NCI-H748 (cell line): ENCODE measurements around the gene ASAP3.

Experiments used
- DNase-seq: peaks from one replicate; lab custom pipeline; 2025; ENCODE audit not compliant: unreplicated experiment; lab: John Stamatoyannopoulos, UW

ASAP3 gene

DNA sequence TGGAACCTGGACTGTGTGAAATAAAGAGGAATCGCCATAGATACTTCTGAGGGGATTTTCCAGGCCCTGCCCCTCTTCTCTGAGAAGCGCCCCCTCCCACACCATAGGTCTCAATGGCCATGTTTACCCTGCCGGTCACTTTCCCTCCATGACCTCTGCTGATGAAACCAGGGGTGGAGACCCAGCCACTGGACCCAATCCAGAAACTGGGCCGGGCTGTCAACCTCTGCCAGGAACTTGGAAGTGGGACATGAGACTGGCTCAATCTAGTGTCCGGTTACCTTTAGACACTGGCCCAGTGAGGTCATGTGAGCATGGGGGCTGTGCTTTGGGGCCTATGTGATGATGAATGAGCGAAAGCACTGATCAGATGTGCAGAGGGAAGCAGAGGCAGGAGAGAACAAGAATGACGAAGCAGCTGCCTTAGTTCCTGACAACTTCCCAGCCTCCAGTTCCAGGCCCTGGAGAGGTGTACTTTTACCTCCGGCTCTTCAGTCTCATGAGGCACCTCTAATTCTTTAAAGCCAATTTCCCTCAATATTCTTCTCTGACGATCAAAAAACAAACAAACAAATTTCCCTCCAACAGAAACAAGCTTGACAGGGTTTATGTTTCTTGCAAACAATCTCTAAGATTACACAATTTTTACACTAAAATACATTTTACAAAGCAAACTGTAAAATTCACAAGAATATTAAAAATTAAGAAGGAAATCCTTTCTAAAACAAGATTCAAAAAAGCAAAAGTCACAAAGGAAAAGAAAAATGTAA lies 4.9 kb downstream of the ASAP3 start:
- no peak for DNase-seq

DNA sequence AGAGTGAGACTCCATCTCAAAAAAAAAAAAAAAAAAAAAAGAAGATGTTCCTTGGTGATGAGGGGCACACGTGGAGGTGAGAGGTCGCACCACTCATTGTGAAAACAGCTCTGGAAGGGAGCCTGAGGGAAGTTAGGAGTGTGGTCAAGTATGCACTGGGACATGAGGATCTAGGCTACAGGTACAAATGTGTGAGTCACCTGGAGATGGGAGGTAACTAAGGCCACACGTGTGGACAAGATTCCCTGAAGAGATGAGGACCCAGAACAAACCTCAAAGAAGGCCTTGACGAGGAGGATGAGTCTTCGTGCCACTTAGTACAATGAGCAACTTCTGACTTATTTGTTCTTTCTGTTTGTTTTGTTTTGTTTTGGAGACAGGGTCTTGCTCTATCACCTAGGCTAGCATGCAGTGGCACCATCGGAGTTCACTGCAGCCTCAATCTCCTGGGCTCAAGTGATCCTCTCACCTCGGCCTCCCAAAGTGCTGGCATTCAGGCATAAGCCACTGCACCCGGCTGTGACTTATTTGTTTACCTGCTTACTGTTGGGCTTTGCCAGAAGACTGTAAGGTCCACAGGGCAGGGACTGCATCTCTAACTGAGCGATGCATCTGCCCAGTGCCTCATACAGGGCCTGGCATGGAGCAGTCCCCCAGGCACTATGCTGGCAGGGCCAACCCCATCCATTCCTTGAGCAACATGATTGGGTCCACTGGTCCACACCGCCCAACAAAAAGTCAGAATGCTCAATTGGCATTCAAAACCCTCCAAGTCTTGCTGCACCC lies 6.4 kb downstream of the ASAP3 start:
- DNase-seq = no peak

DNA sequence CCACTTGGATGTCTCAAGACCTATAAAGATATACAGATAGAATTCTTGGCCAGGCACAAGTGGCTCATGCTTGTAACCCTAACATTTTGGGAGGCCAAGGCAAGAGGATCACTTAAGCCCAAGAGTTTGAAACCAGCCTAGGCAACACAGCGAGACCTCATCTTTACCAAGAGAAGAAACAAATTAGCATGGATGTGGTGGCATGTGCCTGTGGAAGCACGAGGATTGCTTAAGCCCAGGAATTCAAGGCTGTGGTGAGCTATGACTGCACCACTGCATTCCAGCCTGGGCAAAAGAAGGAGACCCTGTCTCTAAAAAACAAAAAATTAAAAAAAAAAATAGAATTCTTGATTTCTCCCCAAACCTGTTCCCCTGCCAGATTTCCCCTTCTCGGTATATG lies 8.3 kb downstream of the ASAP3 start:
- DNase-seq = no peak

DNA sequence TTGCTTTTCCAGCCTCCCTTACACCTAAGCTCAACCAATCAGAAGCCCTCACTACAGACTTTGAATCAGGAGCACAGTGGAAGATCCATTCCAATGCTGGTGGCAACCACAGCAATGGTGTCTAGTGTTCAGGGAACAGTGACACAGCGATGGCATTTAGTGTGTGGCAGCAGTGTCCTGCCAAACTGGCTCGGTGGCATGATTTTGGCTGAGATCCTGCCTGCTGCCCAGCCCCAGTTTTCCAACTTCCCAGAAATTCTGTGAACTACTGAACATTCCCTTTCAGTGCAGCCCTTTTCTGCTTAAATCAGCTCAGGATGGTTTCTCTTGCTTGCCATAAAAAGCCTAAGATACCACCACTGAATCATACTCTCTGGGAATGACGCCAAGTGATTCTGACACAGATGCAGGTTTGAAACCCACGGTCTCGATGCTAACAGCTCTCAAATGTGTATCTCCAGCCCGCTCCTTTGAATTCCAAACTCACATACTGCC lies 8.8 kb downstream of the ASAP3 start:
- DNase-seq = no peak

DNA sequence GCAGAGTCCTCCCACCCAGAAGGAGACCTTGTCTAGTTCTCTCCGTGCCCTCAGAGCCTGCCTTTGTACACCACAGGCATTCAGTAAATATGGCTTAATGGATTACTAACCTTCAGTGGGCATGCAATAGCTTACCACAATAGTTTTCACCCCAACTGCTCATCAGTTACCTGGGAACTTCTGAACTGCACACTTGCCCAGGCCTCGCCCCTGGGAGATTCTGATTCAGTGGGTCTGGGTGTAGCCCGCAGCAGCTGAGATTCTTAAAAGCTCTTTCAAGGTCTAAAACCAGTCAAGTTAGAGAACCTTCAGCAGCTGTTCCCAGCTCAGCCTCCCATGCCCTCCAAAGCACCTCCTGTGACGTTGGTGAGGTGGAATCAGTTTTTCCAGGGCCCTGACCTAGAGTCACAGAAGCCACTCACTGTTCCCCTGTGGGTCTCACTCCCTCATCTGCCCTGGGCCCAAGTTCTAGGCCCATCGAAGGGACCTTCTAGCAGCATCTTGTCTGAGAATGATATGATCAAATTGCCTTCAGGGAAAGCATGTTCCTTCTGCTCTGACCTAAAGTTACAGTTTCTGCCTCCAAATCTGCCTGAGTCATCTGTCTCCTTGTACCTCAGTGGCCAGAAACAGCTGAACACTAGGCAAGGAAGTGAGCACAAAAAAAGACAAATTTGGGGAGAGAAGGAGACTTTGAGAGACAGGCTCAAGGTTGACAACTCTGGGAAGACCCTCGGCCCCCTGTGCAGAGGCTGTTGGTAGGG lies 10.8 kb downstream of the ASAP3 start:
- no peak for DNase-seq

DNA sequence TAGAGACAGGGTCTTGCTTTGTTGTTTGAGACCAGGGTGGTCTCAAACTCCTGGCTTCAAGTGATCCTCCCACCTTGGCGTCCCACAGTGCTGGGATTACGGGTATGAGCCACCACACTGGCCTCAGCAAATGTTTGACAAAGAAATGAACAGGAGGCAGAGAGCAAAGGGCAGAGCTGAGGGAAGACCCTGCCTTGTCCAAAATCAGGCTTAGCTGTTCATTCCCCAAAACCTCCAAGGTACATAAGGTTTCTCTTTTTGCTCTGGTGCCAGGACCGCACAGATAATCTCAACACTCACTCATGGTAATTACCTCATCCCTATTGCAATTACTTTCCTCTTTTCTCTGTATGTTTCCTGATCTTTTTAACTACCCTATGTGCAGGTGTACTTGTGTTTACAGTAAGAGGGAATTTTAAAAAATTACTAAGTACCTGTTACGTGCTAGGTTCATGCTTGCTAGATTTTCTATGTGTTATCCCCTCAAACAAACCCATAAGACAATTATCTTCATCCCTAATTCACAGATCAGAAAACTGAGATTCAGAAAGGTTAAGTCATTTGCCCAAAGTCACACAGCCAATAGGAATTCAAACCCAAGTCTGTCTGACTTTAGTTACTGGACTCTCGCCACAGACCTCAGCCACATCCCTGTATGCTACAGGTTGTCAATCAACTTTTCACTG lies 11.5 kb downstream of the ASAP3 start:
- no peak for DNase-seq

DNA sequence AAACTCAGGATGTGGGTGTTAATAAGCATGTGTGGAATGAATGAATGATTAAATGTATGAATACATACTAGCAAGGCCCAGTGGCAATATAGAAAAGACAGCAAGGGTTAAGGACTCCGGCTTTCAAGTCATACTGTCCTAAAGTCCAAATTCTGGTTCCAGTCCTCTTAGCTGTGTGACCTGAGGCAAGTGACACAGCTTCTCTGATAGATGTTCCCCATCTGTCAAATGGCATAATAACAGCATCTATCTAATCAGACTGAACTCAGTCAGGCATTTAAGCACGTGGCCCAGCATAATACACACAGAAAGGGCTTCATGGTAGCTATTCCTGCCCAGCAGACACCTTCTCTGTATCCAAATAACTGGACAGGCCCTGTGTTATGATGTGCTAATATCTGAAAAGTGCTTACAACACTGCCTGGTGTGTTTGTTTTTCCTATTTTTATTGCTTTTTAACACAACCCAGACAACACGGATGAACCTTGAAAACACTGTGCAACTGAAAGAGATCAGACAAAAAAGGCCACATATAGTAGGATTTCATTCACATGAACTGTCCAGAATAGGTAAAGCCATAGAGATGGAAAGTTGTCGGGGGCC lies 12.4 kb downstream of the ASAP3 start:
- no peak for DNase-seq

DNA sequence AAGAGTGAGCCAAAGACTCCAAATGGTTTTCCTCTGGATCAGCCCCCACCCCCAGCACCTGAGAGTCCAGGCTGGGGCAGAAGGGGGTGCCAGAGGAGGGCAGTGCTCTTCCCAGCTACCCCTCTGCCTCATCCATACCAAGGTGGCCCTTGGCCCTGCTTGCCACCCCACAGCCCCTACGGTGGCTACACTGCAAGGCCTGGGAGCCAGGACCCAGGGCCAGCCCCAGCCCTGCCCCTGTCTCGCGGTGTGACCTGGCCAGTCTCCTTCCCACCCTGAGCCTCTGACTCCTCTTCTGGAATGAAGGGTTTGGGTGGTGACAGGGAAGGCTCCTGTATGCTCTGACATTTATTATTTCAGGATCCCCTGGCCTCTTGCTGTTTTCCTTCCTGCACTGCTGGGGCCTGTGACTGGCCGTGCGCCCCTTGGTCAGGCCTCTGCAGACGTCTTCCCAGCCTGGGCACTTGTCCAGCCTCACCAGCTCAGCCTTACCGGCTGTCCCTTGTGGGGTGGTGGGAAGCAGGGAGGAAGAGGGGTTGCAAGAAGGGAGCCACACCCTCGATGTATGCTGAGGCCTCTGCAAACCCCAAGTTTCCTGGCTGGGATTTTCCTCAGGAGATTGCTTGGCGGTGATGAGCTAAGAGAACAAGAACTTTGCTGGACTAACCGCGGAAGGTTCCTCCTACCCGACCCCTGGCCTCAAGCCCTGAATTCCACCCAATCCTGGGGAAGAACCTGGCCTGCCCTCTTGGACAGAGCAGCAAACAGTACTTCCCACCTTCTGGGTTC lies 13.5 kb downstream of the ASAP3 start:
- DNase-seq = no peak

DNA sequence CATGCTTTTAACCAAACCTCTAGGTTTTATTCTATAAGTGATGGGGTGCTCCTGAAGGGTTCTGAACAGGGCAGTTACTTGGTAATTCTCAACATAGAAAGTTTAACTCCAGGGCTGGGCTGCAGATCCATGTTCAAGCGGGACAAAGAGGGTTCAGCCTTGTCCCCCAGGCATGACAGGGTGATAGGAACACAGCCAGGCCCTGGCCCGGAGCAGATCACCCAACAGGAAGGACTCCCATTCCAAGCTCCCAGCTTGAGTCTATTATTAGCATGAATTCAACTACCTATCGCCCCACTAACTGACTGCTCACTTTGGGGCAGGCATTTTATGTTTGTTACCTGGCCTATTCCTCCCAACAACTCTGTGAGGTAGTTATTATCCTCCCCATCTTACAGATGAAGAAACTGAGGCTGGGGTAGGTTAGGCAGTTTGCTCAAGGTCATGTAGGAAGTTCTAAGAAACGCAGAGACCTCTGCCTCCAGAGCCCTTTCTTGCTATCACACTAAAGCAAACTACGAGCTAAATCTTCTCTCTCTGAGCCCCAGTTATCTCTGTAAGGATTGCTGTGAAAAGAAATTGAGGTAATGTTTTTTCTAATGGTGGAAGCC lies 14.5 kb downstream of the ASAP3 start:
- no peak for DNase-seq

DNA sequence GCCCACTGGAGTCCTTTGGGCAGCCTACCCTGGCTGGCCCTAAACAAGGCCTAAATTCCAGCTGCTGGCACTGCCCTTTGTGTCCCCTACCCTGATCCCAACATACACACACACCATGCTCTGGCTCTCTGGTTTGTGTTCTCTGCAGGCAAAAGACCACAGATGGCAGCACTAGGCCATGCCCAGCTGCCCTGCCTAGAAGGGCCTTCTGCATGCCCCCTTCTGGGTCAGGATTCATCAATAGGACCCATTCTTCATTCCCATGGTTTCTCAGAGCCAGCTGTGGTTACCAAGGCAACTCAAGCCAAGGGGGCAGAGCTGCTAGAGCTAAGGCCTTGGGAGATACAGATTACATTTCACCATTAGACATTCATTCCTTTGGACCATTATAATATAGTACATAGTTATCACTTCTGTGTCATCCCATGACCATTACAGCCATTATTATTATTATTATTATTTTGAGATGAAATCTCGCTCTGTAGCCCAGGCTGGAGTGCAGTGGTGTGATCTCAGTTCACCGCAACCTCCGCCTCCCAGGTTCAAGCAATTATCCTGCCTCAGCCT lies 17.5 kb downstream of the ASAP3 start:
- DNase-seq = no peak

DNA sequence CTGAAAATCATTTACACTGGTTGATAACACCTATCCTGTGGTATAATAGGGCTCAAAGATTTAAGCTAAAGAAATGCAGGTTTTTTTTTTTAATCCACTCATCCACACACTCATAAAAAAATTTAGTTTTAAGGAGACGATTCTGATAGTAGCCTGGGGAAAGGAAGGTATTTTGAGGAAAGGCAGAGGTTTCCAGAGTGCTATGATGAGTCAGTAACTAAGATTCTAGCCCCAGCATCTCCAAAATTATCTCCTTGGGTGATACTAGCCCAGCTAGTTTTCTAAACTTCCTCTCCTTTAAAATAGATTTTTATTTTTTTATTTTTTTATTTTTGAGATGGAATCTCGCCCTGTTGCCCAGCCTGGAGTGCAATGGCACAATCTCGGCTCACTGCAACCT lies 20.7 kb downstream of the ASAP3 start:
- no peak for DNase-seq

DNA sequence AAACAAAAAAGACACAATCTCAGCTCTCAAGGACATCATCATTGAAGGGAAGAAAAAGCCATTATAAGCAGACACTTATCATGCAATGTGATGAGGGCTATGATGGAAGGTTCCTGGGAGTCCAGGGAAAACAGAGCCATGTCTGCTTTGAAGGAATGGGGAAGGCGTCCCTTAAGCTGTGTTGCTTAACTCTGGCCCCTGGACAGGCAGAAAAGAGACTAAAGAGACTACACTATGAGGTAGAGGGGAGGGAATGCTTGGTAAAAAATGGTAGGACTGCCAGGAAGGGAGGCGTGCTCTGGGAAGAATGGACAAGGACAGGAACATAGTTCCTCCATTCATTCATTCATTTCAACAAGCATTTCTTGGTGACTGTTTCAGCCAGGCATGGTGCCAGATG lies 21.2 kb downstream of the ASAP3 start:
- no peak for DNase-seq

DNA sequence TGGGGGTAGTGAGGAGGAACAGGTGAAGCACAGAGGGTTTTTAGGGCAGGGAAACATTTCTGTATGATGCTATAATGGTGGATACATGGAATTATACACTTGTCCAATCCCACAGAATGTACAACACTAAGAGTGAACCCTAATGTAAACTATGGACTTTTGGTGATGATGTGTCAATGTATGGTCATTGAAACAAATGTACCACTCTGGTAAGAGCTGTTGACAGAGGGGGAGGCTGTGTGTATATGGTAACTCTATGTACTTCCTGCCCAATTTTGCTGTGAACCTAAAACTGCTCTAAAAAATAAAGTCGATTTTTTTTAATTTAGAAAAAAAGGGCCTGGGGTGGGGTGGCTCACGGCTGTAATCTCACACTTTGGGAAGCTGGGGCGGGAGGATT lies 22.9 kb downstream of the ASAP3 start:
- no peak for DNase-seq

DNA sequence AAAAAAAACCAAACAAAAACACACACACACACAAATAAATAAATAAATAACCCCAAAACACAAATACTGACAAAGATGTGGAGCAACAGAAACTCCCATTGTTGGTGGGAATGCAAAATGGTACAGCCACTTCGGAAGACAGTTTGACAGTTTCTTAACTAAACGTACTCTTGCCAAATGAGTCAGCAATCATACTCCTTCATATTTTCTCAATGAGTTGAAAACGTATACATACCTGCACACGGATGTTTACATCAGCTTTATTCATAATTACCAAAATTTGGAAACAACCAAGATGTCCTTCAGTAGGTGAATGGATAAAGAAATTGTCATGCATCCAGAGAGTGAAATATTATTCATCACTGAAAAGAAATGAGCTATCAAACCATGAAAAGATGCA lies 23.5 kb downstream of the ASAP3 start:
- DNase-seq = no peak

DNA sequence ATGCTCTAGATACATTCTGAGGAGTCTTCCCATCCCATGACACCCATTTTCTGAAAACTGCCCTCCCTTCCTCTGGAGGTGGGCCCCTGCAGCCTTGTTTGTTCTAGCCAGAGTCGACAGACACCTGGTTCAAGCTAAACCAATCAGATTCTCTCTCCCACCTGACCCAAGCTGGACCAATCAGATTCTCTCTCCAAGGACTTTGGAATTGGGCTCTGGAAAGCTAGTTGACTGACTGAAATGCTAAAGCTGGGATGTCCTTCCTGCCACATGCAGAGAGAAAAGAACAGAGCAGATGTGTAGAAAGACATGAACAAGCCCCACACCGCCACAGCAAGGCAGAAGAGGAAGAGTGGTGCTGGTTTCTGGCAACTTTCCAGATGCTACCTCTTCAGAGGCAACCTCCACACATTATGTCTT lies 24.6 kb downstream of the ASAP3 start:
- no peak for DNase-seq

DNA sequence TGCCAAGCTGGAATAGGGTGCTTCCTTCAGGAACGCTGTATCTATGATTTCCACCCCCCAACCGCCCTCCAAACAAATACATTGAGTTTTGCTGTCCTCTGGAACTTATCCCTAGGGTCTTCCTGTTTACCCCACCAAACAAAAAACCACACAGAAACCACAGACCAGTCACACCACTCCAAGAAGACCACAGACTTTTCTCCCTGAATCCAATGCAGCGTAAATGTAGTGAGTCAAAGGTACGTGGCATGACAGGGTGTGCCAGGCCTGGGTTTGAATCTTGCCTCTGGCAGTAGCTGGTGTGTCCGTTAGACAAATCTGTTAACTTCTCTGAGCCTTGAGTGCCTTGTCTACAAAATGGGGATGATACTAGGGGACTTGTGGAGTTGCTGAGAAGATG lies 27.8 kb downstream of the ASAP3 start:
- no peak for DNase-seq

DNA sequence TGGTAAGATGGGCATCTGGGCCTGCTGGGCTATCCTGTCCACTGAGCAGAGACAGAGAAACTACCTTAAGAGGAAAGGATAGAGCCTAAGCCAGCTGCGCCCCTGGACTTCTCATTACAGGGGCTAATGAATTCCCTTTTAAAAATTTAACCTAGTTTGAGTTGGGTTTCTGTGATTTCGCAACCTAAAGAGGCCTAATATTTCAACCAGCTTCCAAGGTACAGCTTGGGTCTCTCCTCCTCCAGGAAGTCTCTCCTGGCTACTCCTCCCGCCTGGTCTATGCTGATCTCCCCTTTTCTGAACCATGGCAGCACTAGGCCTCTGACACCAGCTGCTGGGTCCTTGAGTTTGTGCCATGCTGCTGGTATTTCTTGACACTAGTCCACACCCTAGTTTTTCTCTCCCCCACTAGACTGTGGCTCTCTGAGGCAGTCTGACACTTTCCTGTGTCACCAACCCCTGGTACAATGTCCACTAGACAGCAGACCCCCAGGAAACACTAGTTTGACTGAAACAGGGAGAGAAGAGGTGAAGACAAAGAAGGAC lies 30.5 kb downstream of the ASAP3 start:
- no peak for DNase-seq

DNA sequence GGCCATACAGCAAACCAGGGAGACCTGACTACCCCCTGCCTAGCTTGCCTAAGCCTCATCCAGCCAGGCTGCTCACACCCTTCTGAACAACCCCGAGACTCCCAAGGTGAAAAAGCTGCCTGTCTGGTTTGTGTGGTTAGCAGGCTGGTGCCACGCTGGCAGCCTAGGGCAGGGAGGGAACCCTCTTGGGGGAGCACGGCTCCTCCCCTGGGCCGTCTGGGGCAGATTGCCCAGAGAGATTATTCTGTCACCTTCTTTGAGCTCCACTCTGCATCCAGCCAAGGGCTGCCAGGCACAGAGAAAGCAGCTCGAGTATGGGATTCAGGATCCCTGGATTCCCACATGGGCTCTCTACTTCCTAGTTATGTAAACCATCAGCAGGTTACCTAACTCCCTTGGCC lies 32.0 kb downstream of the ASAP3 start:
- no peak for DNase-seq

DNA sequence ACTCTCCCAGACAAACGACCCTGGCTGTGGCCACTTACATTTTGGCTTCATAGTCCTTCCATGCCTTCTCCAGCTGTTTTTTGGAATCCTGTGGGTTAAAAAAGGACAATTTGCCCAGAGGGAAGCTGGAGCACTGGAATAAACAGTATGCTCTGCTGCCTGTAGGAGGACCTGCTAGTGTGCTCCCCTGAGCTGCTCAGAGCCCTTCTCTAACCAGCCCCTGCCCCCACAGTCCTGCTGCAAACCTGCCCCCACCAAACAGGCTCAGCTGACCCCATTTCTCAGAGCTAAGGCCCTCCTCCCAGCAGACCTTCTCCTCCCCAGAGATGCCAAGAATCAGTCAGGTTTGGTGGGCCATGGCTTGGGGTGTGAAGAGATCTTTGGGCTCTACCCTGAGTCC lies 32.5 kb downstream of the ASAP3 start:
- no peak for DNase-seq
